GM21423 (cell line): ENCODE data around the gene CDK5.
"Not testable (repeated sequence)": the region's sequence is repeated elsewhere in the genome, so short reads cannot be mapped to it uniquely, and the experiment has no call there.

ENCODE experiments used
- ATAC-seq: cut with Tn5 transposase; IDR thresholded peaks from one replicate; pipeline ENCODE4 v1.9.1; 2021; ENCODE audit warnings: mild to moderate bottlenecking, moderate library complexity; ENCODE audit not compliant: unreplicated experiment

The CDK5 gene

GRCh38 chr7:151017370-151017952 is 40.2 kb downstream of the CDK5 start:
- ATAC-seq, result no peak

DNA sequence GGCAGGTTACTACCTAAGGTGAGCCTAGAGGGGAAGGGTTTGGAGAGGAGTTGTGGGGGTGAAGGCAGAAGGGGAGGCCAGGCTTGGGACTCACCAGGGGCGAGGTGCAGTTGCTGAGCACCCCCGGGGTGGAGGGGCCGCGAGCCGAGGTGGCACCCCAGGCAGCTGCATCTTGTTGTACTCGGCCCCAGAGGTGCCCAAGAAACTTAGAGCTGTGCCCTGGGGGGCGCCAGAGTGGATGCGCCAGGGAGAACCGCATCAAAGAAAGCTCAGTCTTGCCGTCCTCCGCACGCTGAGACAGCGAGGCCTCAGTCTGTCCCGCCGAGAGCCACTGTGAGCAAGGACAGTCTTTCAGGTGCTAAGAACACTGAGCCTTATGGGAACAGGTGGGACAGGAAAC is 40.8 kb downstream of the CDK5 start:
- no peak for ATAC-seq

DNA sequence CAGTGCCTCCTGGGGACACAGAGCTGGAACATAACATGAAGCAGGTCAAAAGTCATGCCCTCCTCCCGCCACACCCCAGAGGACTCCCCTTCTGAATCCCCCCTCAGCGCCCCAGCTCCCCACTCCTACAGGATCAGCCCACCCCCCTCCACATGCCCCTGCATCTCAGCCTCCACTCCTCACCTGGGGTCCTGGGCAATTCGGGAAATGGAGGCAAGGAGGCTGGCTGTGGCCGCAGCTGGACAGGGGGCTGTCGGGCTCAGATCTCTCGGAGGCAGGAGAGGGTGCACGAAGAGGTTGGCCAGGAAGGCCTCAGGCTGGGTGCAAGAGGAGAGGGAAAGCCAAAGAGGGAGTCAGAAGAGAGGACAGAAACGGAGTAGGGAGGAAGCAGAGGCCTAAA is 41.2 kb downstream of the CDK5 start:
- ATAC-seq, result no peak

GRCh38 chr7:151015967-151016366 is 41.7 kb downstream of the CDK5 start:
- no peak for ATAC-seq

DNA sequence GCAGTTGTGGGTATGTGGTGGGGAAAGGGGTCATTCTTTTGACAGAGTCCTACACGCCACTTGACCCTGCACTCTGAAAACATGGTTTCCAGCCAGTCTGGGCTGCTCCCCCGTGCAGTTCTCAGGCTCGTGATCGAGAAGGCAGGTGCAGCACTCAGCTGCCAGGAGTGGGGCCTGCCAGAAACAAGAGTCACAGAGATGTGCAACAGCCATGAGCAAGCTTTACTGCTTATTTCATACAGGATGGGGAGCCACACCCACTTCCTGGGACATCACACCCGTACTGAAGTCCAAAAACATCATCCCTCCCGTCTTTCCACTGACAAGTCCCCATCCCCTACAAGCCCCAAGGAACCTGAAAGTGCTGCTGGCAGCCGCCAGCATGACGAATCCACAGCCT is 42.7 kb downstream of the CDK5 start:
- no peak for ATAC-seq

DNA sequence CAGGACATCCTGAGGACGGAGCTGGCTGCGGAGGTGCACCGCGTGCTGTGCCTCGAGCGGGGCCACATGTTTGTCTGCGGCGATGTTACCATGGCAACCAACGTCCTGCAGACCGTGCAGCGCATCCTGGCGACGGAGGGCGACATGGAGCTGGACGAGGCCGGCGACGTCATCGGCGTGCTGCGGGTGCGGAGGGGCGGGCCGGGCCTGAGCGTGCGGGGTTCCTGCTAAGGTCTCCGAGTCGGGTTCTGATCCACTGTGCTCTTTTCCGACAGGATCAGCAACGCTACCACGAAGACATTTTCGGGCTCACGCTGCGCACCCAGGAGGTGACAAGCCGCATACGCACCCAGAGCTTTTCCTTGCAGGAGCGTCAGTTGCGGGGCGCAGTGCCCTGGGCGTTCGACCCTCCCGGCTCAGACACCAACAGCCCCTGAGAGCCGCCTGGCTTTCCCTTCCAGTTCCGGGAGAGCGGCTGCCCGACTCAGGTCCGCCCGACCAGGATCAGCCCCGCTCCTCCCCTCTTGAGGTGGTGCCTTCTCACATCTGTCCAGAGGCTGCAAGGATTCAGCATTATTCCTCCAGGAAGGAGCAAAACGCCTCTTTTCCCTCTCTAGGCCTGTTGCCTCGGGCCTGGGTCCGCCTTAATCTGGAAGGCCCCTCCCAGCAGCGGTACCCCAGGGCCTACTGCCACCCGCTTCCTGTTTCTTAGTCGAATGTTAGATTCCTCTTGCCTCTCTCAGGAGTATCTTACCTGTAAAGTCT is 43.8 kb downstream of the CDK5 start:
- peak; percentile 45 for ATAC-seq

GRCh38 chr7:151013356-151013732 is 44.4 kb downstream of the CDK5 start:
- ATAC-seq, result peak; percentile 4

DNA sequence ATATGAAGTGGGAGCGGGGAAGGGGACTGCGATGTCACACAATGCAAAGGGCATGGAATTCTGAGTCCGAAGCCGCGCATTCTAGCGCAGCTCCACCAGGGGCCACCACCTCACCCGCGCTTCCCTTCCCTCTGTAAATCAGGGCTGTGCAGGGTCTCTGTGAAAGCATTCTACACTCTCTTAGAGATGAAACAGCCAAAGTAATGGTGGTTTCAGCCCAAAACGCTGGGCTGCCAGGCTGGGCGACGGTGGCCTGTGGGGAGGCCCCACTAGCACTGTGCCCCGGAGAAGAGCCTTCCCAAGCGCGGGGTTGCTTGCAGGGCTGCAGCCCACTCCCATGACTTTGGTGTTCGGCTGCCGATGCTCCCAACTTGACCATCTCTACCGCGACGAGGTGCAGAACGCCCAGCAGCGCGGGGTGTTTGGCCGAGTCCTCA is 44.8 kb downstream of the CDK5 start:
- no peak for ATAC-seq

DNA sequence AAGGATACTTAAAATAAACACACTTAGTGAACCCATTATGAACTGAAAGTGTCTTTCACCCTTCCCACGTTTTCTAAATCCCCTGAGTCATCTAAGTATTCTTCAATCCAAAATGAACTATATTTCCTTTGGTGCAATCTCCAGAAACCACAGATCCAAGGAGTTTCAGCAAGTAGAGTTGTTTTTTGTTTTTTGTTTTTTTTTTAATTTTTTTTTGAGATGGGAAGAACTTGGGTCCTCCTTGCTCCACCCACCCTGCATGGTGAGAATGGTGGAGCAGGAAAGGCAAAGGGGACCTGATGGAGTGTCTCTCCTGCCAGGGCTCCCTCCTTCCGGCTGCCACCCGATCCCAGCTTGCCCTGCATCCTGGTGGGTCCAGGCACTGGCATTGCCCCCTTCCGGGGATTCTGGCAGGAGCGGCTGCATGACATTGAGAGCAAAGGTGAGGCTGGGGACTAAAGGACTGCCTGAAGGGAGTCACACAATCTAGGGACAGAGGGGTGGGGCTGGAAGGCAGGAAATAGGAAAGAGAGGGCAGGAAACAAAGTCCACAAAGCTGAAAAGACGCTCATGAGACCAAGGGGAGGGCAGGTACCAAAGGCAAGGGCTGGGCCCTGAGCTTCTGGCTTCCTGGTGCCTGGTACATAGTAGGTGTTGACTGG is 45.5 kb downstream of the CDK5 start:
- ATAC-seq, result no peak

- ATAC-seq, result not testable (repeated sequence)
These were observed 46.1 kb downstream of the CDK5 start for GRCh38 chr7:151011616-151012015.

DNA sequence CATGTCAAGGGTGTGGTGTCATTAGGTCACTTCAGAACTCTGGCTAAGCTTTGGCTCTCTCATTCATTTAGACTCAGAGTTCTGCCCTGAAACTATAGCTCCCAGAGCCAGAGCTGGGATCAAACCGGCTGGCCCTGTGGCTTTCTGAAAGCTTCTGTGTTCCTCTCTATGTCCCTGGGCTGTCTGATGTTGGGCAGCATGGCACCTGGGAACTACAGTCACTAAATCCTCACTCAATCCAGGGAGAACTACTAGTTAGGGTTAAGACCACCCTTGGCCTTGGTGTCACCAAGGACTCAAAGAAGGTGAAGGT is 46.6 kb downstream of the CDK5 start:
- no peak for ATAC-seq

DNA sequence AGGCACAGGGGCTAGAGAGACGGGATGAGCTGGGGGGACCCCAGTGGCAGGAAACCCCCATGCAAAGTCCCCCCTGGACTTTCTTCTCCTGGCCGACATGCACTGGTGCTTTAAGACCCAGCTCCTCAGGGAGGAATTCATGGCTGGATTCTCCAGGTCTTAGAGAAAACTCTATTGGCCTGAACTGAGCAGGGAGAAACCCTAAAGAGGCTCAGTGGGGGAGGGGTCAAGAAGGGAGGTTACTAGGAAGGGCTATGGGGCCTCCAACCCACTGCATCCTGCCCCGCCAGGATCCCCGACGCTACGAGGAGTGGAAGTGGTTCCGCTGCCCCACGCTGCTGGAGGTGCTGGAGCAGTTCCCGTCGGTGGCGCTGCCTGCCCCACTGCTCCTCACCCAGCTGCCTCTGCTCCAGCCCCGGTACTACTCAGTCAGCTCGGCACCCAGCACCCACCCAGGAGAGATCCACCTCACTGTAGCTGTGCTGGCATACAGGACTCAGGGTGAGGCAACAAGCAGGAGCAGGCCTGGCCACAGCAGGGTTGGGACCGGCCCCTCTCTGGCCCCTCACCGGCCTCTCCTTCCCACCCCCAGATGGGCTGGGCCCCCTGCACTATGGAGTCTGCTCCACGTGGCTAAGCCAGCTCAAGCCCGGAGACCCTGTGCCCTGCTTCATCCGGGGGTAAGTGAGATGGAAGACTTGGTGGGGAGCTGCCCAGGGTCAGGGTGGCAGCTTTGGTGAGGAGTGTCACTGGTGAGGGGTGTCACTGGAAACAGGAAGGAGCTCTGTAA is 47.2 kb downstream of the CDK5 start:
- ATAC-seq, result no peak

DNA sequence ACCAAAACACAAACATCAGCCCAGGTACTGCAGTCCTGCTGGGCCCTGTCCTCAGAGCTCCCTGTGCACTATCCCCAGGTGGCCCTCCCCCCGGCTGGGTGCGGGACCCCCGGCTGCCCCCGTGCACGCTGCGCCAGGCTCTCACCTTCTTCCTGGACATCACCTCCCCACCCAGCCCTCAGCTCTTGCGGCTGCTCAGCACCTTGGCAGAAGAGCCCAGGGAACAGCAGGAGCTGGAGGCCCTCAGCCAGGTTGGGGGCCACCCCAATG is 47.7 kb downstream of the CDK5 start:
- no peak for ATAC-seq

DNA sequence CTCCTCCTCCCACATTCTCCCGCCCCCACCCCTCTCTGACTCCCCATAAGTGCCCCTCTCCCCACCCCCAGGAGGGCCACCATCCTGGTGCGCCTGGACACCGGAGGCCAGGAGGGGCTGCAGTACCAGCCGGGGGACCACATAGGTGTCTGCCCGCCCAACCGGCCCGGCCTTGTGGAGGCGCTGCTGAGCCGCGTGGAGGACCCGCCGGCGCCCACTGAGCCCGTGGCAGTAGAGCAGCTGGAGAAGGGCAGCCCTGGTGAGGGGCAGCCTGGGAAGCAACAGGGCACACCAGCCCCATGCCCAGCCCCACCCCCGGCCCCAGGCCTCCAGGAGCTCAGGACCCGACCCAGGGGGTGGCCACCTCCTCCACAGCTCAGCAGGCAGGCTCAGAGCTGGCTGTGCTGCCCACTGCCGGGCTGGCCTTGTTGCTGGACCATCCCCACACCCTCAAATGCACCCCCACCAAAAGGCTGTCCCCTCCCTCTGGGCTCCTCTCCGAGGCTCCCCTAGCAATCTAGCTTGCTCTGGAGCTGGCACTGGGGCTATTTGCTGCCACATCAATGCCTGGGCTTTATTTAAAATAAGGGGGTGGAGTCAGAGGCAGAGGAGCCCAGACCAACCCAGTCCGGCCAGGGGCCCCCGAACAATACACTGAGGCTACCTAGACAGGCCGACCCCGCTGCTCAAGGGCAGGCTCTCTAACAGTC is 48.2 kb downstream of the CDK5 start:
- no peak for ATAC-seq

DNA sequence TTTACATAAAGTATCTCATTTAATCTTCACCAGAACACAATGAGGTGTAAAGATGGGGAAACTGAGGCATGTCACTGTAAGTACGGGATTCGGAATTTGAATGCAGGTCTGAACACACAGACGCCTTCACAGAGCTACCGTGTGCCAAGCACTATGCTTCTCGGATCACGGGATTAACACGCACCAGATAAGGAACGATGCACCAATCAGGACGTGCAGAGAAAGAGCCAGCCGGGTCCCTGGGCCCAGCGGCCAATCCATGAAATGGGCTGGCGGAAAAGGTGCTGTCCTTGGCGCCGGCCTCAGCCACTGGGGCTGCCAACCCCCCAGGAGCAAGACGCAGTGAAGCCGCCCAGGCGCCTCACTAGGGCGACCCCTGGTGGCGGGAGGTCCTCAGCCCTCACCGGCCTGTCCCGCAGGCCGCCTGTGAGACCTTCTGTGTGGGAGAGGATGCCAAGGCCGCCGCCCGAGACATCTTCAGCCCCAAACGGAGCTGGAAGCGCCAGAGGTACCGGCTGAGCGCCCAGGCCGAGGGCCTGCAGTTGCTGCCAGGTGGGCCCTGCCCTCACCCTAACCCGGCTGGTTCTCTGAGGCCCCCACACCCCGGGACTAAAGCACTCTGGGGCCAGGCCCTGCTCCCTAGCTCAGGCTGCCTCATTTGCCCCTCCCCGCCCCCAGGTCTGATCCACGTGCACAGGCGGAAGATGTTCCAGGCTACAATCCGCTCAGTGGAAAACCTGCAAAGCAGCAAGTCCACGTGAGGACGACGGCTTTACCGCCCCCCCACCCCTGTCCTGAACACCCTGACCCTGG is 49.0 kb downstream of the CDK5 start:
- ATAC-seq, result no peak

- no peak for ATAC-seq
These were observed 49.6 kb downstream of the CDK5 start for GRCh38 chr7:151008143-151008510.

- no peak for ATAC-seq
These were observed 50.2 kb downstream of the CDK5 start for GRCh38 chr7:151007469-151007898.

DNA sequence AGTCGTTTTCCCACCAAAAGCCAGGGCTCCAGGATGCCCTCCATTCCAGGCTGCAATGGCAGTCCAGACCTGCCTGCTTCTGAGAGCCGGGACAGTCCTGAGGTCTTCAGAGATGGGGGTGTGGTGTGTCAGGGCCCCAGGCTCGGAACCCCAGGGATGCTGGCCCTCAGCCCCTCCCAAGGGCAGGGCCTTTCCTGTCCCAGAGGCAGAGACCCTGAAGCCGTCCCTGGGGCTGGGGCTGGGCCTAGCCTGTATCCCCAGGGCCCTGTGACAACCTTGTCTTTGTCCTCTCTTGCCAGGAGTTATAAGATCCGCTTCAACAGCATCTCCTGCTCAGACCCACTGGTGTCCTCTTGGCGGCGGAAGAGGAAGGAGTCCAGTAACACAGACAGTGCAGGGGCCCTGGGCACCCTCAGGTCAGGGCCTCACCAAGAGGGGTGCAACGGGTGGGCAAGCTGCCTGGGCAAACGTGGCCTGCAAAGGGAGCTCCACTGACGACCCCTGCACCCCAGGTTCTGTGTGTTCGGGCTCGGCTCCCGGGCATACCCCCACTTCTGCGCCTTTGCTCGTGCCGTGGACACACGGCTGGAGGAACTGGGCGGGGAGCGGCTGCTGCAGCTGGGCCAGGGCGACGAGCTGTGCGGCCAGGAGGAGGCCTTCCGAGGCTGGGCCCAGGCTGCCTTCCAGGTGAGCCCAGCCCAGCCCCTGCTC is 51.0 kb downstream of the CDK5 start:
- ATAC-seq, result no peak

DNA sequence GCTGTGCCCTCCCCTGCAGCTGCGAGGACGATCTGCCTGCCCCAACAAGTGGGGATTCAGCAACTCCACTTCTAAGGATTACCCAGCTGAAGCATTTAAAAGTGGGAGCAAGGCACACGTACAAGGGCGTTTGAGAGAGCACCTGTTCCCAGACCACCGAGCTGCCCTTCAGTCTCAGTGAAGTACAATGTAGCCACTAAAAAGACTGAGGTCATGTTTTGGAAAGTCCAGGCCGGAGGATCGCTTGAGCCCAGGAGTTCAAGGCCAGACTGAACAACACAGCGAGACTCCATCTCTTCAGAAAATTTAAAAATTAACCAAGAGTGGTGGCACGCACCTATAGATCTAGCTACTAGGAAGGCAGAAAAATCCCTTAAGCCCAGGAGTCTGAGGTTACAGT is 52.1 kb downstream of the CDK5 start:
- no peak for ATAC-seq
